NCI-H510A treated with DMSO at 0.1 percent for 48 hours (cell line): ENCODE data around the gene FRAS1.

Source experiments
- DNase-seq: peaks from one replicate; lab custom pipeline; 2025; lab: John Stamatoyannopoulos, UW

The FRAS1 gene

DNA sequence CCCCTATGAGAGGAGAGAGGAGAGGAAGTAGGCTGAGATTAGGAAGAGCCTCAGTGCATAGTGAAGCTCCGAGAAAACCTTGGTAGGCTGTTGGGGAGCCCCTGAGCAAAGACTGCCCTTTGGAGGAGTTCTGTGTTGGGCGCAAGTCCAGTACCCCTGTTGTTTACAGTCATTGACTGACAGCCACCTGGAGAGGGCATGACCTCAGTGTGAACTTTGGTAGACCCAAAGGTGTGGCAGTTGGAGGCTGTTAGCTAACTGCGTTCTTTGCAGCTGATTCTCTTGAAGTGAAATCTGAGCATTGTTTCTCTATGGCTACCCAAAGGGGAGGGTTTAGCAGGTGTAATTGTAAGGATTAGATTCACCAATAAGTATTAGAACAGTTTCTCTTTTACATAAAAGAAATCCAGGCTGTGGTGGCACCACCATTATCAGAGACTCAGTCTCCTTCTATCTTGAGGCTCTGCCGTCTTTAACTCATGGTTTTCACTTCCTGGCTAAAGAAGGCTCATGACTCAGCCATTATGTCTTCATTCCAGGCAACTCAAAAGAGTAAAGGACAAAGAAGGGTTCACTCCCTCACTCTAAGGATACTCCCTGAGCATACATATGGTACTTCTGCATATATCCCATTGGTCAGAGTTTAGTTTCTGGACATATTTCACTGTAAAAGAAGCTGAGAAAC lies 527.9 kb downstream of the FRAS1 start:
- DNase-seq = no peak

DNA sequence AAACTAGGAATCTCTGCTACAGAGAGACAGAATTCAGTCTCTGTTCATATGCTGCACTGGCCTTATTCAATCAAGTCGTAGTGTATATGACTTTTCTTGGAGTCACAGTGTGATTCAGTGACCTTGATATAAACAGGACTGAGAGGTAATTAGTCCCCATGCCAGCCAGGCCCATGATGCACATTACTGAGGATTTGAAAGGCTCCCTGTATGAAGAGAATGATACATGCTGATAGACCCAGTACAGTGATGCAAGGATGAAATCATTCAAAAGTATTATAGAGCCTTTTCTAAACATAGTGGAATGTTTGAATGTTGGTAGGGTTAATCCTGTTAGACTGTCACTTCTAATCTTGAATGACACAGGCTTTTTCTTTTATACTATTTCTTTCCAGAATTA lies 528.5 kb downstream of the FRAS1 start:
- DNase-seq = no peak

DNA sequence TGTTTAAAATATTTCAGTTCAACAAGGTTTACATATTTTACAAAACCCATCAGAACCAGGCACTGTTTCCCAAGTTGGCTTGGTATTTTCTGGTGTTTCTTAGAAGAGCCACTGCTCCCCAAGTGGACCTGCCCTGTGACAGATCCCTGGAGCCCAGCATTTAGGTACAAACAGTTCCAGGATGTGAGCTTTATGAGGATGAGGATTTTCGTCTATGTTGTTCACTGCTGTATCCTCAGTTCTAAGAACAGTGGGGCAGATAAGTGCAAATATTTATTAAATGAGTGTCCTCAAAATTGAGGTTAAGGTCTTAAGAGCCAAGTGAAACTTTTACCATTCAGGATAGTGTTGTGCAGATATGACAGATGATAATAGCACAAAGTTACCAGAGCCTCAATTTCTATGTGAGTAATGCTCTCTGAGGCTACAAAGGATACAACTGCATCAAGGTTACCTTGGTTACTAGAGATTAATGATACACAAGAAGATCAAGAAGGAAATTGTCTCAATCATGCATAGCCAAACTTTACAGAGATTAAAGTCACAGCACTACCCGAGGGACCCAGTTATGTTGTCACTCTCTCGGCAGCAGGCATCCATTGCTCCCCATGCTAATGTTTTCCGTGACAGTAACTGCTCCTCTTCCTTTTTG lies 531.9 kb downstream of the FRAS1 start:
- no peak for DNase-seq

GRCh38 chr4:78591404-78591803 lies 534.3 kb downstream of the FRAS1 start:
- no peak for DNase-seq

DNA sequence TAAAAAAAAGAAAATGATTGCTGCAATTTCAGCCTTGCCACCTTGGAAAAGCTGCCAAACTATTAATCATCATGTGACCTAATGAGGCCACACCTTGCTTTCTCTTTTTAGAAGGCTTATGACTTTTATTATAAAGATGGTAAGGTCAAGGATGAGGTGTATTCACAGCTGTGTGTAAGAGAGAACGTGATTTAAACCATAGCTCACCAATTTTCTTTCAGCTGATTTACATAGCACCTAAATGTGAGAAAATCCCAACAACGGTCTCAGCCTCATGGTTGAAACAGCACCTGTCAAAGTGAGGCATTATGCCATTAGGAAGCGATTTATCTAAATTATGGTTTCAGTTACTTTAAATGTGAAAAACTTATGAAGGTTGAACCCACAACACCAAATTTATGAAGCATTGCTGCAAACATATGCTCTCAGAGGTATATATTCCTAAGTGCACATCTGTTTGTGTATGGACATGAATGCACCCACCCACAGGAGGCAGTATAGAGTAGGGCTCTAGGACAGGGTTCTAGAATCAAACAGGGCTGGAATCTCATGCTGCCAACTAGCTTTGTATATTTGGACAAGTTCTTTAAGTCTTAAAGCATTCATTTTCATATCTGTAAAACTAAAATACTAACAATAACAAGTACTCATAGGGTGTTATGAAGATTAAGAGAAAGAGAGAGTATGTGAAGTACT lies 535.1 kb downstream of the FRAS1 start:
- DNase-seq = no peak
